Parathyroid adenoma (tissue), 2 donors: ENCODE results near the gene GATA6.

Experiments
- H2AFZ ChIP-seq: fragments of 300-600 bp; sonication (generic); one replicate; pipeline ENCODE4 v1.7.0; 2017; ENCODE audit warnings: antibody characterized with exemption, mild to moderate bottlenecking
- H3K27ac ChIP-seq: fragments of 300-600 bp; sonication (generic); one replicate; pipeline ENCODE4 v1.7.0; 2017
- H3K27me3 ChIP-seq: fragments of 300-600 bp; sonication (generic); one replicate; pipeline ENCODE4 v1.7.0; 2017; ENCODE audit warnings: low read length; ENCODE audit not compliant: control insufficient read depth, insufficient read depth
- H3K36me3 ChIP-seq: fragments of 300-600 bp; sonication (generic); one replicate; pipeline ENCODE4 v1.7.0; 2017; ENCODE audit warnings: low read length; ENCODE audit not compliant: control insufficient read depth, insufficient read depth
- H3K4me1 ChIP-seq: fragments of 300-600 bp; sonication (generic); one replicate; pipeline ENCODE4 v1.7.0; 2017; ENCODE audit warnings: control low read depth
- H3K4me2 ChIP-seq: fragments of 300-600 bp; sonication (generic); one replicate; pipeline ENCODE4 v1.7.0; 2017; ENCODE audit warnings: low read length
- H3K4me3 ChIP-seq: fragments of 300-600 bp; sonication (generic); one replicate; pipeline ENCODE4 v1.7.0; 2017; ENCODE audit warnings: low read depth, low read length
- H3K79me2 ChIP-seq: fragments of 300-600 bp; sonication (generic); one replicate; pipeline ENCODE4 v1.7.0; 2017; ENCODE audit warnings: control low read depth
- H3K9ac ChIP-seq: fragments of 300-600 bp; sonication (generic); one replicate; pipeline ENCODE4 v1.7.0; 2017; ENCODE audit warnings: mild to moderate bottlenecking
- H3K9me3 ChIP-seq: fragments of 300-600 bp; sonication (generic); one replicate; pipeline ENCODE4 v1.7.0; 2017; ENCODE audit warnings: low read length; ENCODE audit not compliant: control insufficient read depth
- CTCF ChIP-seq: fragments of 300-600 bp; sonication (generic); IDR thresholded peaks from one replicate; pipeline ENCODE4 v1.7.0; 2017; ENCODE audit warnings: antibody characterized with exemption, mild to moderate bottlenecking
- donor health status: primary hyperparathyroidism.

Gene GATA6

GRCh38 chr18:22167471-22168241 lies 1.7 kb upstream of the GATA6 start:
- Histone ChIP-seq H3K4me2 (no peak overlapping the region), H3K9me3 (no peaks in the 10 kb centered on the region), H3K36me3 (no peaks in the 10 kb centered on the region), H3K4me3 (no peak overlapping the region), H3K4me1 (no peaks in the 10 kb centered on the region), H3K27me3 (peaks cover 39% of the 10 kb centered on the region), H3K9ac (no peak overlapping the region), H2AFZ (no peak overlapping the region), H3K27ac (no peak overlapping the region), H3K79me2 (no peaks in the 10 kb centered on the region)
- TF ChIP-seq CTCF, result no peak

DNA sequence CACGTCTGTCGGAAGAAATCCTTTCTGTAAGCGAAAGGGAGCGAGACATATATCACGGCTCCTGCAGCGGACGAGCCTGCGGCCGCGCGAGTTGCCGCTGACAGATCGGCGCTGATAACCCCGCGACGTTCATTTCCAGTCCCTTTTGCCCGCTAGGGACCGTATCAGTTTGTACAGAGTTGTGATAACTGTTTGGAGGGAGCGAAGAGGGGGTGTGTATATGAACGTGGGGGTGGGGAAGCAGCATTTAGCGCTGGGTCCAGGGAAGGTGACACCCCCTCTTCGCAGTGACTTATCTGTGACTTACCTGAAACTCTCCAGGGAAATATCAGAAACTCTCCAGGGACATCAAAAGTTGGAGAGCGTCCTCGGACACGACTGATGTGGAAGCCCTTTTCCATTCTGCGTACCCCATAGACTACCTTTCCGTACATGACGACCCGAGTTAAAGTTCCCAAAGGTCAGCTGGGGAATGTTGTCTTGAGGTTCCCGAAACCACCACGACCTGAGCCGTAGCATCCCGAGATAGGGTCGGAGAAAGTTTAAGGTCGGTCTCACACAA lies 948 bp upstream of the GATA6 start:
- H3K4me3 ChIP-seq, result peak overlapping the region; percentile 1

GRCh38 chr18:22169889-22170420 lies 566 bp downstream of the GATA6 start:
- Histone ChIP-seq H3K36me3 (no peaks in the 10 kb centered on the region), H3K9me3 (no peaks in the 10 kb centered on the region), H2AFZ (peak overlapping the region; percentile 94), H3K9ac (no peak overlapping the region), H3K27me3 (peaks cover 34% of the 10 kb centered on the region), H3K27ac (peak overlapping the region; percentile 71), H3K4me3 (peak overlapping the region; percentile 58), H3K79me2 (no peaks in the 10 kb centered on the region), H3K4me2 (peak overlapping the region; percentile 79), H3K4me1 (no peaks in the 10 kb centered on the region)
- TF ChIP-seq CTCF, result no peak

More for the DNA sequence above, 948 bp upstream of the GATA6 start:
- H3K27ac ChIP-seq, result no peak overlapping the region
- H3K9ac ChIP-seq, result no peak overlapping the region
- peaks cover 33% of the 10 kb centered on the region for H3K27me3 ChIP-seq
- no peak overlapping the region for H2AFZ ChIP-seq
- TF ChIP-seq CTCF, result no peak
- no peaks in the 10 kb centered on the region for H3K4me1 ChIP-seq
- no peaks in the 10 kb centered on the region for H3K9me3 ChIP-seq
- no peak overlapping the region for H3K4me2 ChIP-seq
- H3K36me3 ChIP-seq, result no peaks in the 10 kb centered on the region
- H3K79me2 ChIP-seq, result no peaks in the 10 kb centered on the region

DNA sequence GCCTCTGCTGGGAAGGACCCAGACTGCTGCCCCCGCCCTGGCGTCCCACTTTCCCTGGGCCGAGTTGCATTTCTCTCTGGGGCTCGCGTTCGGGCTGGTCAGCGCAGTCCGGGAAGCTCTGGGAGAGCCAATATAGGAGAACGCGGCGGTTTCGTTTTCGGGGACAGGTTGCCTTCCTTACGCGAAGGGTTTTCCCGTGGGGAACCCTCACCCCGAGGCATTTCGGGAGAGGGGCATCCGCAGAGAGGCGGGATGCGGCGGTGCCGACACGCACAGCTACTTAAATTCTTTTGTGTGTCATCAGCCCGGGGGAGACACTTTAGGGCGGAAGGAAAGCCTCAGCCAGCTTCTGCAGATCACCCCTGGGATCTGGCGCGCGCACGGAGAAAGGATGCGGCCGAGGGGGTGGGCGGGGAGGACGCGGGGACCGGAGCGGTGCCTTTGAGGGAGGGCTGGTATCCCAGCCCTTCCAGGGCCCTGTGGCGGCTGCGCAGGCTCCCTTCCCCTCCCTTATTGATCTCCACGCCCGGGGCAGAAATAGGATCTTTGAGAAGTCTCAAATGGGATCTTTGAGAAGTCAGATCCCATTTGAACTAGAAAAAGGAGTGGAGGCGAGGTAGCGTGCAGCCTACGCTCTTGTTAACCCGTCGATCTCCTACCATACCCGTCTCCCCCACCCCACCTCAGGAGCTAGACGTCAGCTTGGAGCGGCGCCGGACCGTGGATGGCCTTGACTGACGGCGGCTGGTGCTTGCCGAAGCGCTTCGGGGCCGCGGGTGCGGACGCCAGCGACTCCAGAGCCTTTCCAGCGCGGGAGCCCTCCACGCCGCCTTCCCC lies 1.2 kb downstream of the GATA6 start:
- no peaks in the 10 kb centered on the region for H3K4me1 ChIP-seq
- H3K4me2 ChIP-seq, result peak overlapping the region; percentile 79
- TF ChIP-seq CTCF, result no peak
- H2AFZ ChIP-seq, result peak overlapping the region; percentile 94
- no peaks in the 10 kb centered on the region for H3K9me3 ChIP-seq
- H3K79me2 ChIP-seq, result no peaks in the 10 kb centered on the region
- H3K27me3 ChIP-seq, result peaks cover 35% of the 10 kb centered on the region
- H3K27ac ChIP-seq, result peak overlapping the region; percentile 71
- peak overlapping the region; percentile 58 for H3K4me3 ChIP-seq
- no peak overlapping the region for H3K9ac ChIP-seq
- no peaks in the 10 kb centered on the region for H3K36me3 ChIP-seq
